HUES48 (cell line): ENCODE results near the gene RPL13.
"Not testable (repeated sequence)": the region's sequence is repeated elsewhere in the genome, so short reads cannot be mapped to it uniquely, and the experiment has no call there.

ENCODE experiments used
- H3K27ac ChIP-seq: one replicate; pipeline ENCODE4 v1.7.0; 2013; ENCODE audit warnings: low read depth, low read length, inconsistent platforms
- H3K27me3 ChIP-seq: 2 replicates; pipeline ENCODE4 v1.6.1; 2013; ENCODE audit warnings: mild to moderate bottlenecking, low read length; ENCODE audit not compliant: control insufficient read depth, insufficient read depth
- H3K36me3 ChIP-seq: 2 replicates; pipeline ENCODE4 v1.6.1; 2013; ENCODE audit warnings: low read length; ENCODE audit not compliant: control insufficient read depth, insufficient read depth
- H3K4me1 ChIP-seq: 2 replicates; pipeline ENCODE4 v1.6.1; 2013; ENCODE audit warnings: mild to moderate bottlenecking, low read length; ENCODE audit not compliant: control insufficient read depth, insufficient read depth
- H3K4me3 ChIP-seq: 2 replicates; pipeline ENCODE4 v1.5.1; 2013; ENCODE audit warnings: mild to moderate bottlenecking, low read depth, low read length
- H3K9ac ChIP-seq: 2 replicates; pipeline ENCODE4 v1.6.1; 2013; ENCODE audit warnings: mild to moderate bottlenecking, low read depth, low read length, moderate library complexity
- H3K9me3 ChIP-seq: 2 replicates; pipeline ENCODE4 v1.6.1; 2013; ENCODE audit warnings: low read length; ENCODE audit not compliant: control insufficient read depth, insufficient read depth

Gene RPL13

DNA sequence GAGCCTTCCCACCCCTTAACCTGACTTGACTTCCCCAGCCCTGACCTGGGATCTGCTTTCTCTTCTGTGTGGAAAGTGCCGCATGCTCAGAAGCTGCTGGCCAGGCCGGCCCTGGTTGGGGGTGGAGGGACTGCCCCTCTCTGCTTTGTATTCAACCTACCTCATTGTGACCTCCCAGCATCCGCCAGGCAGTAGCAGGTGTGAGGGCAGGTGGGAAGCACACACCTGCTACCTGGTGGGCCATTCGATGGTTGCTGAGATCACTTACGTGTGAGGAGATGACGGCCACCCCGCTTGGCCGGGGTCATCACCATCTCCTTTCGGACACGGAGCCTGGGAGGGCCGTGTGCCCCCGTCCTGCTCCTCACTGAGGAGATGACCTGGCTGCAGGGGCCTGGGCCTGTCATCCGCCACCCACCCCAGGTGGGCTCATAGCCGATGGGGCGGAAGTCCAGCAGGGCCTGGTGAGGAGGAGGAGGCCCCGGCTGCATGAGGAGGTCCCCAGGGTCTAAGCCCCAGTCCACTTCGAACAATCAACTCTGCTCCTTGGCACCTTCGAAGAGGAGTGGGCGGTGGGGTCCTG is 22.2 kb downstream of the RPL13 start:
- H3K9me3 ChIP-seq = peaks cover 10% of the 10 kb centered on the region
- H3K4me1 ChIP-seq = no peaks in the 10 kb centered on the region
- peaks cover 45% of the 10 kb centered on the region for H3K36me3 ChIP-seq
- no peak overlapping the region for H3K4me3 ChIP-seq
- no peak overlapping the region for H3K27ac ChIP-seq
- no peaks in the 10 kb centered on the region for H3K27me3 ChIP-seq
- H3K9ac ChIP-seq = no peak overlapping the region

DNA sequence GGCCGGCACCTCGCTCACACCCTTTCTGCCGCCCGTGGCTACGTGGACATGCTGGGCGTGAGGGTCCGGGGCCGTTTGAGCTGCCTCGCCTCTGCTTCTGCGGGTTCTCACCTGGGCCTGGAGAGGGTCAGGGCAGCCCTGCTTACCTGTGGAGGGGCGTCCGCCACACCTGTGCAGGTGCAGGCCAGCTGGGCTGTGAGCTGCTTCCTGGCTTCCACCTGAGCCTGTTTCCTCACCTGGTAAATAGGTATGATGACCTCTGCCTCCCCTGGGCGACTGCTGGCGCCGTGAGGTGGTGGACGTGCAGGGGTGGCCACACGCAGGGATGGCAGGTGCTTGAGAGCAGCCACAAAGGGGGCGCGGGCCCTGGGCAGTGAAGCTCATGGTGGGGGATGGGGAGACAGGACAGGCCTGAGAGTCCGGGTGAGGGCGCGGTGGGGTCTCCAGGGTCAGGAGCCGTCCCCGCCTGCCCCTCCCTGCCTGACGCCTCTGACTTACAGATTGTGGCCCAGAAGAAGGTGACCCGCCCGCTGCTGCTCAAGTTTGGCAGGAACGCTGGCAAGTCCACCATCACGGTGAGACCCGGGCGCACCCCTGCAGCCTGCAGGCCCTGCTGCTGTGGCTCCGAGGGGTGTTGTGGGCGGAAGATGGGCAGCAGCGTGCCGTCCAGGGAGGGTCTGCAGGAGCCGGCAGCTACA is 22.9 kb downstream of the RPL13 start:
- no peak overlapping the region for H3K27ac ChIP-seq

GRCh38 chr16:89583895-89584644 is 23.6 kb downstream of the RPL13 start:
- Histone ChIP-seq H3K4me3 (no peak overlapping the region), H3K36me3 (peaks cover 43% of the 10 kb centered on the region)

More for the DNA sequence above, 22.9 kb downstream of the RPL13 start:
- no peaks in the 10 kb centered on the region for H3K27me3 ChIP-seq
- peaks cover 46% of the 10 kb centered on the region for H3K36me3 ChIP-seq
- H3K4me3 ChIP-seq = no peak overlapping the region
- H3K9ac ChIP-seq = no peak overlapping the region
- H3K4me1 ChIP-seq = no peaks in the 10 kb centered on the region
- H3K9me3 ChIP-seq = peaks cover 13% of the 10 kb centered on the region

GRCh38 chr16:89584768-89585549 is 24.5 kb downstream of the RPL13 start:
- no peak overlapping the region for H3K9ac ChIP-seq
- H3K4me1 ChIP-seq = no peaks in the 10 kb centered on the region
- no peak overlapping the region for H3K27ac ChIP-seq
- H3K4me3 ChIP-seq = no peak overlapping the region
- H3K36me3 ChIP-seq = peaks cover 40% of the 10 kb centered on the region
- H3K9me3 ChIP-seq = peaks cover 12% of the 10 kb centered on the region
- no peaks in the 10 kb centered on the region for H3K27me3 ChIP-seq

More at GRCh38 chr16:89583895-89584644, 23.6 kb downstream of the RPL13 start:
- H3K27ac ChIP-seq = no peak overlapping the region
- H3K4me1 ChIP-seq = no peaks in the 10 kb centered on the region
- H3K9ac ChIP-seq = no peak overlapping the region
- no peaks in the 10 kb centered on the region for H3K27me3 ChIP-seq
- H3K9me3 ChIP-seq = peaks cover 17% of the 10 kb centered on the region

GRCh38 chr16:89586218-89586617 is 25.7 kb downstream of the RPL13 start:
- H3K4me1 ChIP-seq = no peaks in the 10 kb centered on the region
- H3K36me3 ChIP-seq = peaks cover 28% of the 10 kb centered on the region
- no peak overlapping the region for H3K9ac ChIP-seq
- H3K27me3 ChIP-seq = no peaks in the 10 kb centered on the region
- peaks cover 12% of the 10 kb centered on the region for H3K9me3 ChIP-seq
- H3K4me3 ChIP-seq = no peak overlapping the region
- no peak overlapping the region for H3K27ac ChIP-seq

- H3K36me3 ChIP-seq = peaks cover 23% of the 10 kb centered on the region
These were observed 26.4 kb downstream of the RPL13 start for GRCh38 chr16:89586853-89587252.

GRCh38 chr16:89587676-89588075 is 27.2 kb downstream of the RPL13 start:
- not testable (repeated sequence) for H3K27me3 ChIP-seq, H3K4me1 ChIP-seq, H3K4me3 ChIP-seq, H3K27ac ChIP-seq, H3K9ac ChIP-seq
- Histone ChIP-seq H3K9me3 (peaks cover 12% of the 10 kb centered on the region), H3K36me3 (peaks cover 16% of the 10 kb centered on the region)

More at GRCh38 chr16:89586853-89587252, 26.4 kb downstream of the RPL13 start:
- Histone ChIP-seq H3K9ac (no peak overlapping the region), H3K27ac (no peak overlapping the region), H3K27me3 (no peaks in the 10 kb centered on the region), H3K9me3 (peaks cover 12% of the 10 kb centered on the region), H3K4me1 (no peaks in the 10 kb centered on the region), H3K4me3 (no peak overlapping the region)

GRCh38 chr16:89588413-89589109 is 28.1 kb downstream of the RPL13 start:
- H3K9me3 ChIP-seq = peaks cover 12% of the 10 kb centered on the region
- no peak overlapping the region for H3K27ac ChIP-seq
- H3K4me3 ChIP-seq = no peak overlapping the region
- H3K4me1 ChIP-seq = no peaks in the 10 kb centered on the region
- H3K36me3 ChIP-seq = peaks cover 16% of the 10 kb centered on the region
- no peak overlapping the region for H3K9ac ChIP-seq
- no peaks in the 10 kb centered on the region for H3K27me3 ChIP-seq

GRCh38 chr16:89589241-89589926 is 28.9 kb downstream of the RPL13 start:
- H3K4me3 ChIP-seq = no peak overlapping the region
- H3K9me3 ChIP-seq = peaks cover 12% of the 10 kb centered on the region
- H3K36me3 ChIP-seq = peaks cover 10% of the 10 kb centered on the region
- H3K27me3 ChIP-seq = no peaks in the 10 kb centered on the region
- H3K27ac ChIP-seq = no peak overlapping the region
- H3K9ac ChIP-seq = no peak overlapping the region
- H3K4me1 ChIP-seq = no peaks in the 10 kb centered on the region

DNA sequence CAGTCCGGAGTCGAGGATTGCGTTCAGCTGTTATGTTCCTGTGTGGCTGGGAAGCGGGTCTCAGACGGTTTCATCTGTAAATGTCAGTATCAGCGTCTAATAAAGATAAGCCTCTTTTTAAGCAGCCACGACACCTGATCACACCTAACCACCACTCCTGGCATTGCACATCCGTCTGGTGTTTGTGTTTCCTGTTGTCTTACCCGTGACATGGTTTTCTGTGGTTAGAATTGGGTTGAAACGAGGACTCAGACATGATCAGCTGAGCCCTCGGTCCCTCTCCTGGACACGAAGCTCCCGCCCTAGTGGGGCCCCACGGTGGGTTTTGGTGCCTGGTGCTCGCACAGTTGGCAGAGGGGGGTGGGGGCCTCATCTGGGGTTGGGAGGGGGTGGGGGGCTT is 33.4 kb downstream of the RPL13 start:
- Histone ChIP-seq H3K9me3 (no peaks in the 10 kb centered on the region), H3K4me1 (no peaks in the 10 kb centered on the region), H3K36me3 (peaks cover 9% of the 10 kb centered on the region), H3K27me3 (no peaks in the 10 kb centered on the region), H3K27ac (no peak overlapping the region), H3K4me3 (no peak overlapping the region), H3K9ac (no peak overlapping the region)
